Esophagus muscularis mucosa (tissue), 4 donors: ENCODE measurements around the gene TMEM125. TPM values are rescaled to one million over a fixed set of nuclear protein-coding genes. Genes with fewer than 3 reads are reported as not detected.

Experiments used
- DNase-seq: peaks from one replicate; pipeline ENCODE4 v3.0.0-alpha.2; 2017; ENCODE audit errors: extremely low spot score
- H3K27ac ChIP-seq, 4 donors: fragments of 200-600 bp; sonication (generic); replicated peaks in 1 of 4; 1 replicate in 3 of 4; 2 replicates in 1 of 4; pipeline ENCODE4 v1.5.1; 2016 to 2019; ENCODE audit warnings: mild to moderate bottlenecking in 1 of 4
- H3K27me3 ChIP-seq, 4 donors: fragments of 200-600 bp; sonication (generic); one replicate each; pipeline versions ENCODE4 v1.5.1 to v1.6.0; 2016 to 2019
- H3K36me3 ChIP-seq, 4 donors: fragments of 200-600 bp; sonication (generic); one replicate each; pipeline ENCODE4 v1.5.1; 2016 to 2019
- H3K4me1 ChIP-seq, 4 donors: fragments of 200-600 bp; sonication (generic); one replicate each; pipeline ENCODE4 v1.5.1; 2016 to 2019
- H3K4me3 ChIP-seq, 4 donors: fragments of 200-600 bp; sonication (generic); 1 replicate in 2 of 4; 2 replicates in 2 of 4; pipeline ENCODE4 v1.5.1; 2016 to 2019; ENCODE audit warnings: mild to moderate bottlenecking in 4 of 4, moderate library complexity in 1 of 4
- H3K9me3 ChIP-seq, 4 donors: fragments of 200-600 bp; sonication (generic); 1 replicate in 3 of 4; 2 replicates in 1 of 4; pipeline ENCODE4 v1.5.1; 2016 to 2019
- EP300 ChIP-seq: sonication (generic); formaldehyde crosslinking; IDR thresholded peaks from one replicate; pipeline ENCODE4 v1.6.1; 2017; ENCODE audit warnings: antibody characterized with exemption
- POLR2A ChIP-seq: fragments of 450-650 bp; IDR thresholded peaks from one replicate; pipeline ENCODE4 v1.6.1; 2017; ENCODE audit warnings: antibody characterized with exemption, moderate library complexity, mild to moderate bottlenecking, low read depth
- POLR2AphosphoS5 ChIP-seq, 2 donors: sonication (generic); formaldehyde crosslinking; IDR thresholded peaks; one replicate each; pipeline ENCODE4 v1.6.1; 2017; ENCODE audit warnings: antibody characterized with exemption in 2 of 2
- WGBS: methylation state at CpG from one replicate; pipeline ENCODE4 v1.1.5; 2018; 5-methylcytosine and 5-hydroxymethylcytosine counted together
- intact Hi-C: fragments of 100-400 bp; cut with DNase I; formaldehyde crosslinking; loops from one replicate; pipeline ENCODE4 v1.15.1; 2023
- total RNA-seq, 4 donors: library from RNA; depleted of rRNA; stranded (reverse); fragments of >200 nt; gene quantifications; one replicate each; pipeline versions ENCODE4 v1.1.0 to v1.2.1, GENCODE V29; 2016
- TF ChIP-seq, protein P1 (sequence below), 3 experiments: fragments of 200-600 bp in 2 of 3; fragments of 450-650 bp in 1 of 3; sonication (generic) in 2 of 3; IDR thresholded peaks; one replicate each; pipeline ENCODE4 v1.5.1; 2017 to 2019; ENCODE audit warnings: antibody characterized with exemption in 3 of 3, mild to moderate bottlenecking in 2 of 3, moderate library complexity in 1 of 3

TMEM125 gene
- total RNA-seq, 4 donors from 2014 or later, result 0.26 to 0.40 TPM; not detected in 2

DNA sequence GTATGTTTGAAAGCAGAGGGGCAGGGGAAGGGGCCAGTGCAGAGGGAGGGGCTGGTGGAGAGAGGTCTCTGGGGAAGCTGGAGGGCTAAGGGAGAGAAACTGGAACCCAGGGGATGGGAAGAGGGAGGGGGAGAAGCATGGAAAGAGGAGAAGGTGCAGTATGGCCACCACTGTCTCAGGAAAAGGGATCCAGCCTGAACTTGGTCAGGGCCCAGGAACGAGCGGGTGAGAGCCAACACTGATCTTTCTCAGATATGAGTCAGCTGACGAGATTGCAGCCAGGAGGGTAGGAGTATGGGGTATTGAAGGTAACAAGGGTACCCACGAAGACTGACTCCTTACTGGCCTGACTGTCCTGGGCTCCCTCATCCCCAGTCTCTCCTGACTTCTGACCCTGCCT is 49.0 kb downstream of the TMEM125 start:
- Histone ChIP-seq H3K27me3 (no peaks in the 10 kb centered on the region), H3K36me3 (peaks cover 0 to 60% (median 5%) of the 10 kb centered on the region in 4 donors), H3K4me3 (no peak overlapping the region), H3K9me3 (no peaks in the 10 kb centered on the region), H3K4me1 (no peaks in the 10 kb centered on the region), H3K27ac (no peak overlapping the region)
- TF ChIP-seq POLR2AphosphoS5 (IDR thresholded peaks at IDR 0.05), result no peak
- TF ChIP-seq POLR2A, result no peak
- TF ChIP-seq, protein P1, sequence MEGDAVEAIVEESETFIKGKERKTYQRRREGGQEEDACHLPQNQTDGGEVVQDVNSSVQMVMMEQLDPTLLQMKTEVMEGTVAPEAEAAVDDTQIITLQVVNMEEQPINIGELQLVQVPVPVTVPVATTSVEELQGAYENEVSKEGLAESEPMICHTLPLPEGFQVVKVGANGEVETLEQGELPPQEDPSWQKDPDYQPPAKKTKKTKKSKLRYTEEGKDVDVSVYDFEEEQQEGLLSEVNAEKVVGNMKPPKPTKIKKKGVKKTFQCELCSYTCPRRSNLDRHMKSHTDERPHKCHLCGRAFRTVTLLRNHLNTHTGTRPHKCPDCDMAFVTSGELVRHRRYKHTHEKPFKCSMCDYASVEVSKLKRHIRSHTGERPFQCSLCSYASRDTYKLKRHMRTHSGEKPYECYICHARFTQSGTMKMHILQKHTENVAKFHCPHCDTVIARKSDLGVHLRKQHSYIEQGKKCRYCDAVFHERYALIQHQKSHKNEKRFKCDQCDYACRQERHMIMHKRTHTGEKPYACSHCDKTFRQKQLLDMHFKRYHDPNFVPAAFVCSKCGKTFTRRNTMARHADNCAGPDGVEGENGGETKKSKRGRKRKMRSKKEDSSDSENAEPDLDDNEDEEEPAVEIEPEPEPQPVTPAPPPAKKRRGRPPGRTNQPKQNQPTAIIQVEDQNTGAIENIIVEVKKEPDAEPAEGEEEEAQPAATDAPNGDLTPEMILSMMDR (IDR thresholded peaks at IDR 0.05), result no peak
- TF ChIP-seq EP300, result no peak
- no peak for DNase-seq
- intact Hi-C loops, result no loop called here
- WGBS, result 75% methylated on average over 4 of the region's 4 CpGs

DNA sequence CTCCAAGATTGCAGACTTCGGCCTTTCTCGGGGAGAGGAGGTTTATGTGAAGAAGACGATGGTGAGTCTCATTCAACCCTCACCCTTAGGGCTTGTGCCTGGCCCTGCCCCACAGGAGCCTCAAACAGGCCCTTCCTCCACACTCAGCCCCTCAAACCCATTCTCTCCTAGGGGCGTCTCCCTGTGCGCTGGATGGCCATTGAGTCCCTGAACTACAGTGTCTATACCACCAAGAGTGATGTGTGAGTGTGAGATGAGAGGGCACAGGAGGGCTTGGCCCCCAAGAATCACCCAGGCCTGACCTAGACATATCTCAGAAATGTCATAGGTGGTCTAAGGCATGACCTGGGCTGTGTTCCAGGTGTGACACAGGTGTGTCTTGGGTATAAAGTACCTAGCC is 49.5 kb downstream of the TMEM125 start:
- TF ChIP-seq POLR2AphosphoS5 (IDR thresholded peaks at IDR 0.05), result no peak
- no peak for TF ChIP-seq POLR2A
- TF ChIP-seq EP300, result no peak
- TF ChIP-seq, protein P1 (IDR thresholded peaks at IDR 0.05), result no peak
- Histone ChIP-seq H3K27ac (no peak overlapping the region), H3K9me3 (no peaks in the 10 kb centered on the region), H3K4me3 (no peak overlapping the region), H3K36me3 (peaks cover 0 to 60% (median 7%) of the 10 kb centered on the region in 4 donors), H3K27me3 (no peaks in the 10 kb centered on the region), H3K4me1 (no peaks in the 10 kb centered on the region)
- 92% methylated on average over 3 of the region's 5 CpGs for WGBS
- intact Hi-C loops, result no loop called here
- DNase-seq, result no peak

DNA sequence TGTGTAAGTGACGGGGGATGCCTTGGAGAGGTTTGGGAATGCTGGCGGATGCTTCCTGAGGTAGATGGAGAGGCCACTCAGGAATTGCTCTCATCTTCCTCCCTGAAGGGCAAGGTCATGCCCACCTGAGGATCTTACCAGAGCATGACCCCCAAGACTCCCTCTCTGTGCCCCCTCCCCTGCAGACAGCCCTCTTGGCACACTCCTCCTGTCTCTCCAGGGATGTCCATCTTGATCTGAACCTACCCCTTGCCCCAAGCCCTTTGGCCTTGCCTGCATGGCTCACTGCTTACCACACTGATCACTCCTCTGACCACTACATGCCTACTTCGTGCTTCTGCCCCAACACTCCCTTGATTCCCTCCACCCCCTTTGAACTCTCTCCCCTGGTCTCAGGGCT is 50.0 kb downstream of the TMEM125 start:
- TF ChIP-seq, protein P1 (IDR thresholded peaks at IDR 0.05), result no peak
- TF ChIP-seq POLR2AphosphoS5 (IDR thresholded peaks at IDR 0.05), result no peak
- no peak for TF ChIP-seq EP300
- H3K36me3 ChIP-seq, result peaks cover 0 to 65% (median 7%) of the 10 kb centered on the region in 4 donors
- H3K27ac ChIP-seq, result no peak overlapping the region
- intact Hi-C loops, result no loop called here
- WGBS, result 83% methylated on average over 2 of the region's 3 CpGs
- H3K9me3 ChIP-seq, result peaks cover 0 to 4% (median 1%) of the 10 kb centered on the region in 4 donors
- no peaks in the 10 kb centered on the region for H3K27me3 ChIP-seq
- no peak overlapping the region for H3K4me3 ChIP-seq
- H3K4me1 ChIP-seq, result no peaks in the 10 kb centered on the region
- DNase-seq, result no peak

DNA sequence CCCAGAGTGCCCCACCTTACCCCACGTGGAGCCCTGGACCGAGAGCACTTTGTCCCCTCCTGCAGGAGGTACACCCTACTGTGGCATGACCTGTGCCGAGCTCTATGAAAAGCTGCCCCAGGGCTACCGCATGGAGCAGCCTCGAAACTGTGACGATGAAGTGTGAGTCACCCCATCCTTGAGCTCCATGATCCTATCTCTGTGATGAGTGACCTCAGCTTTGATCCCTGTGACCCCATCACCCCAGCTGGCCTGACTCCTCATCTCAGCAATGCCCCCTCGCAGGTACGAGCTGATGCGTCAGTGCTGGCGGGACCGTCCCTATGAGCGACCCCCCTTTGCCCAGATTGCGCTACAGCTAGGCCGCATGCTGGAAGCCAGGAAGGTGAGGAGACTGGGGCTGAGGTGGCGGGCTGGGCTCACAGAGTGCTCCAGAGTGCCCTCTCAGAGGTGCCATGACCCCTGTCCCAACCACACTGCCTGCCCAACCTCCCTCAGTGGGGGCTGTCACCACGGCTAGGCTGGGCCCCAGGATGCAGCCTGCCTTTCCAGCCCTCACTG is 51.6 kb downstream of the TMEM125 start:
- TF ChIP-seq POLR2AphosphoS5 (IDR thresholded peaks at IDR 0.05) (no peak), POLR2A (no peak), EP300 (no peak)
- TF ChIP-seq, protein P1 (IDR thresholded peaks at IDR 0.05), result no peak
- no peaks in the 10 kb centered on the region for H3K27me3 ChIP-seq
- no peak for DNase-seq
- peaks cover 0 to 8% (median 3%) of the 10 kb centered on the region in 4 donors for H3K9me3 ChIP-seq
- intact Hi-C loops, result no loop called here
- WGBS, result 86% methylated on average over 4 of the region's 16 CpGs
- no peaks in the 10 kb centered on the region for H3K4me1 ChIP-seq
- peaks cover 0 to 67% (median 7%) of the 10 kb centered on the region in 4 donors for H3K36me3 ChIP-seq
- H3K27ac ChIP-seq, result no peak overlapping the region
- H3K4me3 ChIP-seq, result no peak overlapping the region

DNA sequence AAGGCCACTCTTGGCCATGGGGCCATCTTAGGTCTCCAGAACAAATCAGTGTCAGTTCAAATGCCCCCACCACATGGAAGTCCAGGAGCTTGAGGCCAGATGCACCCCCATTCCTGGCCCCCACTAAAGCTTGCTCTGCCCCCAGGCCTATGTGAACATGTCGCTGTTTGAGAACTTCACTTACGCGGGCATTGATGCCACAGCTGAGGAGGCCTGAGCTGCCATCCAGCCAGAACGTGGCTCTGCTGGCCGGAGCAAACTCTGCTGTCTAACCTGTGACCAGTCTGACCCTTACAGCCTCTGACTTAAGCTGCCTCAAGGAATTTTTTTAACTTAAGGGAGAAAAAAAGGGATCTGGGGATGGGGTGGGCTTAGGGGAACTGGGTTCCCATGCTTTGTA is 52.7 kb downstream of the TMEM125 start:
- Histone ChIP-seq H3K9me3 (peaks cover 0 to 10% (median 3%) of the 10 kb centered on the region in 4 donors), H3K4me3 (no peak overlapping the region), H3K27ac (no peak overlapping the region), H3K27me3 (no peaks in the 10 kb centered on the region), H3K4me1 (no peaks in the 10 kb centered on the region), H3K36me3 (peaks cover 0 to 62% (median 7%) of the 10 kb centered on the region in 4 donors)
- TF ChIP-seq POLR2A (no peak), EP300 (no peak), POLR2AphosphoS5 (IDR thresholded peaks at IDR 0.05) (no peak)
- TF ChIP-seq, protein P1 (IDR thresholded peaks at IDR 0.05), result no peak
- intact Hi-C loops, result no loop called here
- no peak for DNase-seq
- 93% methylated on average over 2 of the region's 5 CpGs for WGBS
